Sigmoid colon (tissue), 4 donors: ENCODE results near the gene PRR30.

Experiments
- EP300 ChIP-seq, 4 donors: sonication (generic); formaldehyde crosslinking; IDR thresholded peaks; one replicate each; pipeline ENCODE4 v1.6.1; 2017; ENCODE audit warnings: antibody characterized with exemption in 4 of 4
- POLR2A ChIP-seq, 2 donors: fragments of 450-650 bp; IDR thresholded peaks; one replicate each; pipeline ENCODE4 v1.6.1; 2016; ENCODE audit warnings: antibody characterized with exemption in 2 of 2, mild to moderate bottlenecking in 2 of 2, moderate library complexity in 2 of 2
- POLR2AphosphoS5 ChIP-seq, 4 donors: sonication (generic); formaldehyde crosslinking; IDR thresholded peaks; one replicate each; pipeline ENCODE4 v1.6.1; 2017; ENCODE audit warnings: antibody characterized with exemption in 4 of 4
- TF ChIP-seq, protein P1 (sequence below), 4 experiments: fragments of 450-650 bp in 3 of 4; fragments of 200-600 bp in 1 of 4; IDR thresholded peaks; one replicate each; pipeline ENCODE4 v1.5.1; 2016 to 2019; ENCODE audit warnings: antibody characterized with exemption in 4 of 4, mild to moderate bottlenecking in 3 of 4, moderate library complexity in 2 of 4

GRCh38 chr2:27171351-27171848, 32.2 kb upstream of the PRR30 start:
- TF ChIP-seq, protein P1, sequence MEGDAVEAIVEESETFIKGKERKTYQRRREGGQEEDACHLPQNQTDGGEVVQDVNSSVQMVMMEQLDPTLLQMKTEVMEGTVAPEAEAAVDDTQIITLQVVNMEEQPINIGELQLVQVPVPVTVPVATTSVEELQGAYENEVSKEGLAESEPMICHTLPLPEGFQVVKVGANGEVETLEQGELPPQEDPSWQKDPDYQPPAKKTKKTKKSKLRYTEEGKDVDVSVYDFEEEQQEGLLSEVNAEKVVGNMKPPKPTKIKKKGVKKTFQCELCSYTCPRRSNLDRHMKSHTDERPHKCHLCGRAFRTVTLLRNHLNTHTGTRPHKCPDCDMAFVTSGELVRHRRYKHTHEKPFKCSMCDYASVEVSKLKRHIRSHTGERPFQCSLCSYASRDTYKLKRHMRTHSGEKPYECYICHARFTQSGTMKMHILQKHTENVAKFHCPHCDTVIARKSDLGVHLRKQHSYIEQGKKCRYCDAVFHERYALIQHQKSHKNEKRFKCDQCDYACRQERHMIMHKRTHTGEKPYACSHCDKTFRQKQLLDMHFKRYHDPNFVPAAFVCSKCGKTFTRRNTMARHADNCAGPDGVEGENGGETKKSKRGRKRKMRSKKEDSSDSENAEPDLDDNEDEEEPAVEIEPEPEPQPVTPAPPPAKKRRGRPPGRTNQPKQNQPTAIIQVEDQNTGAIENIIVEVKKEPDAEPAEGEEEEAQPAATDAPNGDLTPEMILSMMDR (IDR thresholded peaks at IDR 0.05): no peak
- TF ChIP-seq POLR2A (IDR thresholded peaks at IDR 0.05) (no peak), EP300 (IDR thresholded peaks at IDR 0.05) (no peak), POLR2AphosphoS5 (IDR thresholded peaks at IDR 0.05) (no peak)
